Stimulated activated CD8-positive, alpha-beta memory T cell treated with anti-CD3 and anti-CD28 coated beads, Interleukin-4, amount 100 ng/mL, for 1 hour (primary cell): ENCODE results near the gene TMEM184B.

Experiments used
- DNase-seq, 2 donors: peaks; one replicate each; pipeline ENCODE4 v3.0.0-alpha.2; 2020; ENCODE audit warnings: low read depth in 2 of 2, low spot score in 1 of 2

TMEM184B gene

DNA sequence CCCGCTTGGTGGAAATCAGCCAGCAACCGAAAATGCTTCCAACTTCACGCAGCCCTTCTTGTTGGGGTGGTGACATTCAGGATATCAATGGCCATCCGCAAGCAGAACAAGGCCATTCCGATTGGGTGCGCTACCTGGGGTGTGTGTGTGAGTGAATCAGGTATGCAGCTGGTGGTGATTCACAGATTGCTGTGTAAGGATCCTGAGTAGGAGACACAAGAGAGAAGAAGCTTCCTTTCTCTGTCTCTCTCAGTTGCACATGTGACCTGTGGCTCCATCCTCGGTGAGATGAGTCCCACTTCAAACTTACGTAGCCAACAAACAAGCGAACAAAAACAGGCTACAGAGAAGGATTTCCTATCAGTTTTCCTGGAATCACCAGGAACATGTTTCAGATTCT lies 9.6 kb upstream of the TMEM184B start:
- no peak for DNase-seq

DNA sequence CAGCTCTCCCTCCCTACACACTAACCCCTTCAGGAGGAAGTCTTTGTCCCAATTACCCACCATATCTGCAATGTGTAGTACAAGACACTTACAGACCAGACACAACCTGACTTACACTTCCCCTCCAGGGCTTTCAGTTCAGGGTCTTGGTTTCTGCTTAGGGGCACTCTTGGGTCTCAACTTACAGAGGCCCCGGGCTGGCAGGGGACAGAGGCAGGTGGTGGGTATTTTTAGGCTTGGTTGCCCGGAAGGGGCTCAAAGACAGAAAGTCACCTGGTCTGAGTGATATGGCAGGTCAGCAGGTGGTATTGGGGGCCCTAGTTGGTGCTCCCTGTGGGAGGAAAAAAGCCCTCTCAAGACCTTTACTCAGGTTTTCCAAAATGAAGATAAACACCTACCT lies 3.4 kb upstream of the TMEM184B start:
- no peak for DNase-seq

GRCh38 chr22:38273135-38273826 lies 471 bp upstream of the TMEM184B start:
- no peak for DNase-seq

DNA sequence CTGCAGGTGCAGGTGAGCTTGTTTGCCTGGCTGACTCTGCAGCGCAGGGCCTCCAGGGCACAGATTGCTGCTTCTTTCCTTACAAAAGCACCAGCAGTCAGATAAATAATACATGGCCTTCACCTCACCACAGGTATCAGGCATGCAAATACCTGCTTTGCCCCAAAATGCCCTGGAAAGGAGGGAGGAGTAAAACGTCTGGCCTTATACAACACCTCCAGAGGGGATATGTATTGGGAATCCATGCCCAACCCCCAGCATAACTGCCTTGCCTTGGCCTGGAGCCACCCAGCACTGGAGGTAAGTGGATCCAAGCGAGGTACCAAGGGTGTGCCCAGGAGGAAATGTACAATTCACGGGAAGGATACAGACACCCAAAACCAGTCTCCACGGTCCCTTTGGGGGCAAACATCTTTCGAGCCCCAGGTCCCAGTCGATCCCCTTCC lies 860 bp downstream of the TMEM184B start:
- no peak for DNase-seq

DNA sequence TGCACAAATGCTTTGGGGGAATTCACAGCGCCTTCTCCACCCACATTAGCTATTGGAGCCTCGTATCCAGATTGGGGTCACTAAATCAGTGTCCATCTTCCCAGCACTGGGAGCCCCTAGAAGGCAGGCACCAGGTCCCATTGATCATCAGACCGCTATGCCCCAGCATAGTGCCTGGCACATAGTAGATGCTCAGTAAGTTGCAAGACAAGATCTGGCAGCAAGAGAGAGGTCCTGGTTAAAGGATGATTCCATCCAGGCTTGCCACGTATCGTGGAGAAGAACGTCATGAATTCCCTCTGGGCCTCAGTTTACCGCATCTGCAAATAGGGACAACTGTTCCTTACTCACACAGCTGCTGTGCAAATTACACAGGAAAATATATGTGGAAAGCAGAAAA lies 1.7 kb downstream of the TMEM184B start:
- no peak for DNase-seq

GRCh38 chr22:38270091-38270992 lies 2.5 kb downstream of the TMEM184B start:
- no peak for DNase-seq

GRCh38 chr22:38269466-38269865 lies 3.3 kb downstream of the TMEM184B start:
- no peak for DNase-seq

DNA sequence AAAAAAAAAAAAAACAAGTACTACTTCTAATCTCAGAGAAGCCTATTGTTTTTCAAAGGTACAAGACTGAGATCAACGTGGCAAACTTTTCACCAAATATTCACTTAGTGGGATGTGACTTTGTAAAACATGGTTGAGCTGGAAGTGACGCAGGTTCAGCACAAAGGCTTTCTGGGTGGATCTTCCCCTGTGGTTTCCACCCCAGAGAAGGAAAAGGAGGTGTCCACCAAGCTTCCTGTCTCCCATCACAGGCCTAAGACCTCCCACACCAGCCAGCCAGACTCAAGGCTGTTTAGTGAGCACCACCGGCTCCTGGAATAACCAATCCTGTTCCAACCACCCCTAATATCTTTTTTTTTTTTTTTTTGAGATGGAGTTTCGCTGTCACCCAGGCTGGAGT lies 5.7 kb downstream of the TMEM184B start:
- peak in 1 of 2 donors; percentile 26 for DNase-seq

DNA sequence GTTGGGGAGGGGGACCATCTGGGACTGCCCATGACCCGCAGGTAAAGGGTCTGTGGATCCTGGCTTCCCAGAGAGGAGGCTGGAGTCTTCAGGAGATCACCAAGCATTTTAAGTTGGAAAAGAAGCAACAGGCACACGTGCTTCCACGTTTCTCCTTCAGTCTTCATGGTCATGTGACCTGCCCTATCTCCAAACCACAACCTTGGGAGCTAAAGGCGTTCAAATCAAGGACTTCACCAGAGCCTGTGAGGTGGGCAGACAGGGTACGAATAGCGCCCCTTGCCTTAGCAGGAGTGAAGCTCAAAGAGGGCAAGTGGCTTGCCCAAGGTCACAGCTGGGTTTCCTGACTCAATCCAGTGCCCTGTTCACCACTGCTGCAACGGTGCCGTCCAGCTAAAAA lies 6.7 kb downstream of the TMEM184B start:
- DNase-seq: no peak

GRCh38 chr22:38264322-38264843 lies 8.4 kb downstream of the TMEM184B start:
- no peak for DNase-seq

DNA sequence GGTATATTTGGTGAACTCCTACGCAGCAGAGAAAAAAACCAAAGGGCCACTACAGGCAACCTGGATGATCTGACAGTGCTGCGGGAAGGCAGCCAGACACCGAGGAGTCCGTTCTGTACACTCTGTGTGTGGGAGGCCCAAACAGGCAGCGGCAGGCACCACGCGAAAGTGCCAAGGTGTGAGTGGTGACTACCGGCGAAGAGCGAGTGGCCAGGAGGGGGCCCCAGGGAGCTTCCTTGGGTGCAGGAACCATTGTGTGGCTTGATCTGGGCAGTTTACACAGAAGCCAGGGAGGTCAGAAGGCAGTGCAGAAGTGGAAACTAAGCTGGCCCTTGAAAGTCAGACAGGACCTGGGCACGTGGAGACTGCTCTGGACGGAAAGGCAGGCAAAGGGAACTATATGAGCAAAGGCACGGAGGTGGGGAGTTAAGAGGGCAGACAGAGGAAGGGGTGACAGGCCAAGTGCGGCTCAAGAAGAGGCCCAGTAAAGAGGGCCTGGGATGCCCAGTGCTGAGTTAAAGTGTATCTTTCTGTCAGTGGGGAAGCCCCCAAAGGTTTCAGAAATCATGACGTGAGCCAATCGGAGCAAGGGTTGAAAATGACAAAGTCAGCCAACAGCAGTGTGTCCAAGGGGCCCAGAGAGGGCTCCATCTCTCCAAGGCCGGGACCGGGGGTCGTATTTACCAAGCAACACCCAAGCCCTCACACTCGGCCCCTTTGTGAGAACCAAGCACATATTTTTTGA lies 10.6 kb downstream of the TMEM184B start:
- DNase-seq: no peak

GRCh38 chr22:38260761-38261681 lies 11.8 kb downstream of the TMEM184B start:
- DNase-seq: no peak

- no peak for DNase-seq
Observed at GRCh38 chr22:38259370-38259769, 13.4 kb downstream of the TMEM184B start.

DNA sequence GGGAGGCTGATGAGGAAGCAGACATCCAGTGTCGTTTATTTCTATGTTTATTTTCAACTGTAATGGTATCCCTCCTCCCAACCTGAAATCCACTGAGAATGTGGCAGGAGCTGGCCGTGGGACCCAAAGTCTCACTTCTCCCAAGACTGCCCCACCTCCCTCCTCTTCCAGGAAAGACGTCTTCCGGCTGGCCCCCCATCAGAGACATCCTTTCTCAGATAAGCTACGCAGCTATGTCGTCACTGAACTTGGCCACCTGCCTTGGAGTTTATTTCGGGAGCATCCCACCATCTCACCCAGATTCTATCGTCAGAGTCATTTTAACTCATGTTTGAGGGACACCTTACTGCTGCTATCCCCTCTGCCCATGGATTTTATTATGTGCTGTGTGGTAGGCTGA lies 13.9 kb downstream of the TMEM184B start:
- DNase-seq: no peak

DNA sequence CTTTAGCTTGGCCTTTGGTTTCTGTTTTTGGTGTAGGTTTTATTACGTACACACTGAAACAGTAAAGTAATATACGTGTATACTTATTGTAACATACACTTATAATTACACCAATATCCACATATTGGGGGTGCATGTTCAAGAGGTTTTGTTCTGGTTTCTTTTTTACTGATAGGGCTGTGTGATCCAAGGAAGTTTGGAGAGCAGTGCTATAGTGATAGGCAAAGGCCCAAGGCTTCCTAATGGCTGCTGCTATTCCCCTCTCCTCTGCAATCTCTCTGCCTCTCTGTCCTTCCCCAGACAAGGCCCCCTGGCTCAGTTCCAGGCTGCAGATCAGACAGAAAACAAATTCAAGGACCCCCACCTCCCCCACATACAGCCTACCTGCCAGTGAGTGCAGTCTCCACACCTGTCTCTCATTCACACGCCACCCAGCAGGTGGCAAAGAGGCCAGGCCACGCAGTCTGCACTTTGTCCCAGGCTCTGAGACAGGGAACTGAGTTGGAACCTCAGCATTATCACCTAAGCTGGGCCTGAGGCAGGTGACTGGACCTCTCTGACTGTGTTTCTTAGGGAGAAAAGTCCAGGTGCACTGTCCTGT lies 15.1 kb downstream of the TMEM184B start:
- DNase-seq: no peak

GRCh38 chr22:38257181-38257580 lies 15.6 kb downstream of the TMEM184B start:
- no peak for DNase-seq

DNA sequence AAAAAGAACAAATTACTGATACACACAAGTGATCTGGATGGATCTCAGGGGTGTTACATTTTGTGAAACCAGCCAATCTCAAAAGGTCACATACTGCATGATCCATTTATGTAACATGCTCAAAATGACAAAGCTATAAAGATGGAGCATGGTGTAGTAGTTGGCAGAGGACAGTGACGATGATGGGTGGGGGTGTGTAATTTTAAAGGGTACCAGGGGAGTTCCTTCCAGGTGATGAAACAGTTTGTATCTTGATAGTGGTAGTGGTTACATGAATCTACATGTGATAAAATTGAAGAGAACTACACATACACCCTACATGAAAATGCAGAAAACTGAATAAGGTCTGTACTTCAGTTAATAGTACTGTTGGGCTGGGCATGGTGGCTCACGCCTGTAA lies 17.1 kb downstream of the TMEM184B start:
- no peak for DNase-seq

- no peak for DNase-seq
Observed at GRCh38 chr22:38251341-38251692, 21.5 kb downstream of the TMEM184B start.

DNA sequence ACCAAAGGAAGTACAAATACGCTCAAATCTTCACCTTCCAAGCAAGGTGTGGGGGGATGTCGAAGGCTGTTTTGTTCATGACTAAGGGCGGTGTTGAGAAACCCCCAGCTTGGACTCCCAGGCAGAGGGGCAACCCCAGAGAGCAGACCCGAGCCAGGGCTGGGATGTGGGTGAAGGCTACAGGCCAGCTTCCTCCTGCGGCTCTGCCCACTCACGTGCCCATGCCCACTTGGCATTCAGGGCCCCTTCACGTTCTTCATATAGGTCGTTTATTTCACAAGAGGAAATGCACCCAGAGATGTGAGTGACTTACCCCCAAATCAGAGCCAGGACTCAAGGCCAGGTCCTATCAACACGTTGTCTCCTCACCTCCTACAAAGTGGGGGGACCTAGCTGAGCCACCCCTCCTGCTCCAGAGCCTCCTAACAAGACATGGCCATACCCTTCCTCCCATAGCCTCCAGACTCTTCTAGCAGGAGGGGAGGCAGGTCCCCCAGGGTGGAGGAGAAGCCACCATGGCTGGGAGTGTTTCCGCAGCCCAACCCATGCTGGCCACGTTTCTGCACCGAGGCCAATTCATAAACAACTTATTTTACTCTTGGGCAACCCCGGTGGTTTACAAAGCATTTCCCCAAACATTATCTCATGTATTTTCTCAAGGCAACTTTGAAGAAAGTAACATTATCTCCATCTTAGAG lies 22.0 kb downstream of the TMEM184B start:
- no peak for DNase-seq
